Epithelial cell of proximal tubule (primary cell): ENCODE results near the gene TMA7. TPM values are rescaled to one million over a fixed set of nuclear protein-coding genes. Genes with fewer than 3 reads are reported as not detected.
"Not testable (repeated sequence)": the region's sequence is repeated elsewhere in the genome, so short reads cannot be mapped to it uniquely, and the experiment has no call there.

ENCODE experiments used
- DNase-seq: peaks from one replicate; pipeline ENCODE4 v3.0.0-alpha.2; 2011; ENCODE audit warnings: low read depth
- H3K4me3 ChIP-seq: 2 replicates; pipeline ENCODE4 v1.5.1; 2011; ENCODE audit warnings: low read depth, mild to moderate bottlenecking, low read length
- CTCF ChIP-seq: conservative IDR thresholded peaks from 2 replicates; pipeline ENCODE4 v1.5.1; 2012; ENCODE audit warnings: low read depth, mild to moderate bottlenecking, low read length
- total RNA-seq: library from RNA; depleted of rRNA; stranded (reverse); fragments of >200 nt; gene quantifications from 2 replicates; pipeline ENCODE4 v1.2.3, GENCODE V29; 2015

Gene TMA7
- total RNA-seq, 1 donor from 2014 or later, result 687 TPM

GRCh38 chr3:48446425-48447193 lies 6.6 kb downstream of the TMA7 start, which contains the start of gene ATRIP:
Gene ATRIP, plus strand, starts transcription at chr3:48446737. Its CDS starts 109 bp downstream, at chr3:48446846.
- DNase-seq, result no peak
- TF ChIP-seq CTCF, result no peak
- H3K4me3 ChIP-seq, result peak within 1 kb of the TSS; percentile 87

- H3K4me3 ChIP-seq, result no peak overlapping the region
- DNase-seq, result no peak
- TF ChIP-seq CTCF, result no peak
Observed at GRCh38 chr3:48451270-48451669, 11.2 kb downstream of the TMA7 start.

- DNase-seq, result no peak
- no peak for TF ChIP-seq CTCF
Observed at GRCh38 chr3:48456456-48456855, 16.4 kb downstream of the TMA7 start.

GRCh38 chr3:48459331-48459730 lies 19.3 kb downstream of the TMA7 start:
- no peak overlapping the region for H3K4me3 ChIP-seq
- no peak for TF ChIP-seq CTCF
- no peak for DNase-seq

More at GRCh38 chr3:48456456-48456855, 16.4 kb downstream of the TMA7 start:
- no peak overlapping the region for H3K4me3 ChIP-seq

GRCh38 chr3:48459773-48460516 lies 19.9 kb downstream of the TMA7 start:
- no peak for TF ChIP-seq CTCF
- no peak for DNase-seq
- H3K4me3 ChIP-seq, result no peak overlapping the region

GRCh38 chr3:48460517-48460902 lies 20.5 kb downstream of the TMA7 start:
- no peak for TF ChIP-seq CTCF
- H3K4me3 ChIP-seq, result no peak overlapping the region
- no peak for DNase-seq

- not testable (repeated sequence) for DNase-seq
Observed at GRCh38 chr3:48461767-48462166, 21.7 kb downstream of the TMA7 start.

More at GRCh38 chr3:48461767-48462166, 21.7 kb downstream of the TMA7 start:
- H3K4me3 ChIP-seq, result not testable (repeated sequence)
